Naive thymus-derived CD4-positive, alpha-beta T cell (primary cell): Measurements from ENCODE around the gene AUH. TPM values are rescaled to one million over a fixed set of nuclear protein-coding genes. Genes with fewer than 3 reads are reported as not detected.

Experiments used
- ATAC-seq: fragments of 150-1000 bp; cut with Tn5 transposase; 2 replicates; pipeline ENCODE4 v1.10.0; 2021; ENCODE audit warnings: mild to moderate bottlenecking, moderate library complexity
- CTCF ChIA-PET: fragments of 350-600 bp; sonication (Branson Sonifier 250); formaldehyde crosslinking; loops from one replicate; lab custom pipeline; 2021; ENCODE audit warnings: antibody characterized with exemption; lab: Charles Lee
- POLR2A ChIA-PET: fragments of 350-600 bp; sonication (Branson Sonifier 250); formaldehyde crosslinking; loops from one replicate; lab custom pipeline; 2021; ENCODE audit warnings: antibody characterized with exemption, inconsistent platforms; lab: Charles Lee
- DNase-seq, 9 donors: peaks; one replicate each; pipeline versions ENCODE4 v3.0.0 to v3.0.0-alpha.2; 2020 to 2022; ENCODE audit warnings: mixed read lengths in 1 of 9
- H3K27ac ChIP-seq: one replicate; pipeline ENCODE4 v1.7.0; 2013; ENCODE audit warnings: mild to moderate bottlenecking, low read depth, low read length, moderate library complexity
- H3K27me3 ChIP-seq, 2 donors: one replicate each; pipeline ENCODE4 v1.7.0; 2013; ENCODE audit warnings: low read length in 2 of 2, mild to moderate bottlenecking in 2 of 2, moderate library complexity in 2 of 2; ENCODE audit not compliant: control insufficient read depth in 2 of 2, insufficient read depth in 2 of 2
- H3K36me3 ChIP-seq, 3 experiments: 1 replicate in 2 of 3; 2 replicates in 1 of 3; pipeline ENCODE4 v1.7.0; 2013; ENCODE audit warnings: low read length in 3 of 3, mild to moderate bottlenecking in 3 of 3, moderate library complexity in 1 of 3; ENCODE audit not compliant: insufficient read depth in 3 of 3, control insufficient read depth in 2 of 3
- H3K4me1 ChIP-seq, 2 donors: one replicate each; pipeline ENCODE4 v1.7.0; 2013; ENCODE audit warnings: low read length in 2 of 2, mild to moderate bottlenecking in 2 of 2, moderate library complexity in 1 of 2; ENCODE audit not compliant: control insufficient read depth in 2 of 2, insufficient read depth in 2 of 2
- H3K4me3 ChIP-seq: 2 replicates; pipeline ENCODE4 v1.7.0; 2013; ENCODE audit warnings: mild to moderate bottlenecking, low read length
- H3K9me3 ChIP-seq, 3 experiments: 1 replicate in 2 of 3; 2 replicates in 1 of 3; pipeline ENCODE4 v1.7.0; 2013; ENCODE audit warnings: low read length in 3 of 3; ENCODE audit not compliant: control insufficient read depth in 2 of 3
- H3K27ac Mint-ChIP-seq, 9 donors: one replicate each; pipeline ENCODE4 v1.8.0; 2020 to 2022; ENCODE audit warnings: mixed read lengths in 9 of 9, mild to moderate bottlenecking in 8 of 9, moderate library complexity in 5 of 9, inconsistent platforms in 2 of 9
- H3K27me3 Mint-ChIP-seq, 5 donors: one replicate each; pipeline ENCODE4 v1.8.0; 2021 to 2022; ENCODE audit warnings: mixed read lengths in 5 of 5, mild to moderate bottlenecking in 1 of 5
- H3K36me3 Mint-ChIP-seq, 5 donors: one replicate each; pipeline ENCODE4 v1.8.0; 2020 to 2022; ENCODE audit warnings: mixed read lengths in 5 of 5, mild to moderate bottlenecking in 3 of 5, inconsistent platforms in 1 of 5
- H3K4me1 Mint-ChIP-seq, 7 donors: one replicate each; pipeline ENCODE4 v1.8.0; 2020 to 2022; ENCODE audit warnings: mixed read lengths in 7 of 7, mild to moderate bottlenecking in 3 of 7, inconsistent platforms in 1 of 7
- H3K4me3 Mint-ChIP-seq, 10 donors: one replicate each; pipeline ENCODE4 v1.8.0; 2020 to 2022; ENCODE audit warnings: mild to moderate bottlenecking in 10 of 10, mixed read lengths in 10 of 10, moderate library complexity in 6 of 10, inconsistent platforms in 2 of 10
- H3K9me3 Mint-ChIP-seq, 11 donors: one replicate each; pipeline ENCODE4 v1.8.0; 2020 to 2022; ENCODE audit warnings: mixed read lengths in 11 of 11, mild to moderate bottlenecking in 4 of 11, inconsistent platforms in 1 of 11, moderate library complexity in 1 of 11
- intact Hi-C, 2 donors: fragments of 100-400 bp; cut with micrococcal nuclease; formaldehyde crosslinking; loops; one replicate each; pipeline ENCODE4 v1.15.1; 2023
- polyA plus RNA-seq, 2 donors: library from polyadenylated mRNA; unstranded; fragments of 300-500 nt; fragmentation: Illumina TruSeq; gene quantifications; one replicate each; pipeline ENCODE4 v1.2.3, GENCODE V29; 2021
- total RNA-seq, 6 experiments: library from RNA in 5 of 6; stranded (reverse) in 5 of 6; gene quantifications; 1 replicate in 5 of 6; 2 replicates in 1 of 6; pipeline ENCODE4 v1.2.3 and lab custom pipeline; 2021 to 2026

Gene AUH
- total and polyA plus RNA-seq, 7 experiments from 2014 or later = 11.6 to 30.1 (median 17.8) TPM

DNA sequence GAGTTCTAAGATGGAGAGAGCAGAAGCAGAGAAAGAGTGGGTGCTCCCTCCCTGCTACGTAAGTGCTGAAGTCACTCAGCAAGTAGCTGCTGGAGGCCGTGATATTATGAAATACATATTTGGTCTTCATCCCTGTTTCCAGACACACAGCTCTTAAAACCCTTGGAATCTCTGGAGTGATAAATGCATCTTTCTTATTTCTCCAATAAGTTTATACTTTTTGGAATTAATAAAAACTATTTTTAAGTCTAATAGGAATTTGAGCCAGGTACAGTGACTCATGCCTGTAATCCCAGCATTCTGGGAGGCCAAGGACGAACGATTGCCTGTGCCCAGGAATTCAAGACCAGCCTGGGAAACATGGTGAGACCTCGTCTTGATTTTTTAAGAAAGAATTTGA, 60.6 kb downstream of the AUH start:
- peaks cover 7 to 36% (median 24%) of the 10 kb centered on the region in 5 donors for H3K36me3 Mint-ChIP-seq

DNA sequence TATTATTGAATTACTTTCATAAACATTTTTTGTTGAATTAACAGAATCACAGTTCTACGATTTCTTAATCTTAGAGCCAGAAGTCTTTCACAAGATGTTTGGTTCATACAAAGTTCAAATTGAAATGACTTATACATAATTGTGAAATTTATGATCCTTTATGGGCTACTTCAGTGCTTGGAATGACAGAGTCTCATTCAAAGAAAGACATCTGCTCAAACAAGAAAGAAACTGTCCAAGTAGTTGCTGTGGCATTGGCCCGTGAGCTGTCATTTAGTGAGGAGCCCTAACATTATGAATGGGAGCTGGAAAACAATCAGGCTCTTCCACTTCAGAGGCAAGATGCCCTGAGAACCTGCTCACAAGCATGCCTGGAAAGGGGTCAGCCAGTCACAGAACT, 63.4 kb downstream of the AUH start:
- no peak overlapping the region for H3K27ac ChIP-seq
- no peak overlapping the region for H3K4me3 Mint-ChIP-seq

More for the DNA sequence above, 60.6 kb downstream of the AUH start:
- ATAC-seq (no peak), DNase-seq (no peak)
- Mint-ChIP-seq H3K9me3 (peaks cover 0 to 1% (median 0%) of the 10 kb centered on the region in 11 donors), H3K4me3 (no peak overlapping the region), H3K27ac (no peak overlapping the region), H3K4me1 (peaks cover 4 to 27% (median 10%) of the 10 kb centered on the region in 7 donors), H3K27me3 (no peaks in the 10 kb centered on the region)
- peaks cover 0 to 17% (median 0%) of the 10 kb centered on the region in 3 experiments for H3K36me3 ChIP-seq
- H3K27ac ChIP-seq = no peak overlapping the region
- intact Hi-C loops = no loop called here
- no peak overlapping the region for H3K4me3 ChIP-seq
- POLR2A ChIA-PET = interaction anchor here (0.6 kb wide), 1 partner anchor 1774 kb away, joined by 6 read pairs; no protein-coding TSS in a partner anchor
- H3K4me1 ChIP-seq = no peaks in the 10 kb centered on the region
- CTCF ChIA-PET = no interaction called here
- no peaks in the 10 kb centered on the region for H3K9me3 ChIP-seq
- H3K27me3 ChIP-seq = no peaks in the 10 kb centered on the region

DNA sequence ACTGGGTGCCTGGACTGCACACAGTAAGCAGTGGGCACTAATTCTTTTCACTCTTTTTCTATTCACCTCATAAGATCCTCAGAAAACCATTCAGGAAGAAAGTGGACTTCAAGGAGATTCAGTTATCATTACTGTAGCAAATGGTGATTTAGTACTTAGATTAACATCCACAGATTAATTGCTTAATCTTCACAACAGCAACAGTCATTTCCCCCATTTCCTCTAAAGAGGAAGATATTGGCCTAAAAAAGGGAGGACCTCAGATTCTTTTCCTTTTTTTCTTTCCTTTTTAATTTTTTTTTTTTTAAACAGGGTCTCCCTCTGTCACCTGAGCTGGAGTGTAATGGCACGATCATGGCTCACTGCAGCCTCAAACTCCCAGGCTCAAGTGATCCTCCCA, 64.4 kb downstream of the AUH start:
- no peak overlapping the region for H3K27ac ChIP-seq
- no peak overlapping the region for H3K27ac Mint-ChIP-seq
- DNase-seq (no peak), ATAC-seq (no peak)
- H3K9me3 ChIP-seq = no peaks in the 10 kb centered on the region
- H3K27me3 ChIP-seq = no peaks in the 10 kb centered on the region
- no peak overlapping the region for H3K4me3 ChIP-seq
- H3K27me3 Mint-ChIP-seq = no peaks in the 10 kb centered on the region
- ChIA-PET POLR2A (no interaction called here), CTCF (no interaction called here)
- peaks cover 0 to 46% (median 7%) of the 10 kb centered on the region in 3 experiments for H3K36me3 ChIP-seq
- intact Hi-C loops = no loop called here
- no peak overlapping the region for H3K4me3 Mint-ChIP-seq
- H3K4me1 Mint-ChIP-seq = peaks cover 4 to 12% (median 6%) of the 10 kb centered on the region in 7 donors
- peaks cover 25 to 60% (median 47%) of the 10 kb centered on the region in 5 donors for H3K36me3 Mint-ChIP-seq
- H3K4me1 ChIP-seq = no peaks in the 10 kb centered on the region
- peaks cover 0 to 1% (median 0%) of the 10 kb centered on the region in 11 donors for H3K9me3 Mint-ChIP-seq

More for the DNA sequence above, 63.4 kb downstream of the AUH start:
- Mint-ChIP-seq H3K27me3 (no peaks in the 10 kb centered on the region), H3K36me3 (peaks cover 17 to 50% (median 37%) of the 10 kb centered on the region in 5 donors), H3K27ac (no peak overlapping the region), H3K4me1 (peaks cover 4 to 14% (median 6%) of the 10 kb centered on the region in 7 donors), H3K9me3 (peaks cover 0 to 1% (median 0%) of the 10 kb centered on the region in 11 donors)
- intact Hi-C loops = no loop called here
- no peaks in the 10 kb centered on the region for H3K4me1 ChIP-seq
- H3K9me3 ChIP-seq = no peaks in the 10 kb centered on the region
- ChIA-PET POLR2A (no interaction called here), CTCF (no interaction called here)
- H3K4me3 ChIP-seq = no peak overlapping the region
- ATAC-seq (peak; percentile 57), DNase-seq (no peak)
- no peaks in the 10 kb centered on the region for H3K27me3 ChIP-seq
- H3K36me3 ChIP-seq = peaks cover 0 to 39% (median 7%) of the 10 kb centered on the region in 3 experiments

DNA sequence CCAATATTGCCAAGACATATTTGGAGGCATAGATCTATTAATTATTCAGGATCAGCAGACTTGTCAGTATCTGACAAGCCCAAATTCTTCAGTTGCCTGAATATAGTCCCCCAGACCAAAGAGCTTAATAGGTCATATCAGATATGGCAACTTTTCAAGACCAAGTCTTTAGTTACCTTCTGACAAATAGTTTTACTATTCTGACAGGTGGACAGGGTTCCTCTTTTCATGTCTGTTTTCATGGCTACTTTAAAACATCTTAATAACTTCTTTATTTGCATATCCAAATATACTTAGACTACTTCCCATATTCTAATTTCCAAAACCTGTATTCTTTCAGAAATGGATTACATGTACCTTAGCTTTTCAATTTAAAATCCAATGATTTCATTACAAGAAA, 65.4 kb downstream of the AUH start:
- H3K27me3 Mint-ChIP-seq = no peaks in the 10 kb centered on the region
- peaks cover 25 to 66% (median 51%) of the 10 kb centered on the region in 5 donors for H3K36me3 Mint-ChIP-seq
- peaks cover 4 to 12% (median 6%) of the 10 kb centered on the region in 7 donors for H3K4me1 Mint-ChIP-seq
- H3K4me3 ChIP-seq = no peak overlapping the region
- no peaks in the 10 kb centered on the region for H3K9me3 ChIP-seq
- H3K27ac ChIP-seq = no peak overlapping the region
- ATAC-seq (no peak), DNase-seq (no peak)
- ChIA-PET CTCF (no interaction called here), POLR2A (no interaction called here)
- intact Hi-C loops = no loop called here
- H3K4me1 ChIP-seq = no peaks in the 10 kb centered on the region
- H3K27ac Mint-ChIP-seq = no peak overlapping the region
- no peaks in the 10 kb centered on the region for H3K27me3 ChIP-seq
- H3K4me3 Mint-ChIP-seq = no peak overlapping the region
- peaks cover 0 to 1% (median 0%) of the 10 kb centered on the region in 11 donors for H3K9me3 Mint-ChIP-seq
- peaks cover 0 to 46% (median 7%) of the 10 kb centered on the region in 3 experiments for H3K36me3 ChIP-seq

DNA sequence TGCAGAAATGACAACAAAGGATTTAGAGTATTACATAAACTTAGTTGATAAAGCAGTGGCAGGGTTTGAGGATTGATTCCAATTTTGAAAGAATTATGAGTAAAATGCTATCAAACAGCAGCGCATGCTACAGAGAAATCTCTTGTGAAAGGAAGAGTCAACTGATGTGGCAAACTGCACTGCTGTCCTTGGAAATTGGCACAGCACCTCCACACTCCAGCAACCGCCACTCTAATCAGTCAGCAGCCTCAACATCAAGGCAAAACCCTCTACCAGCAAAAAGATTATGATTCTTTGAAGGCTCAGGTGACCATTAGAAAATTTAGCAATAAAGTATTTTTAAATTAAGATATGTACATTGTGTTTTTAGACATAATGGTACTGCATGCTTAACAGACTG, 66.4 kb downstream of the AUH start:
- H3K27me3 ChIP-seq = no peaks in the 10 kb centered on the region
- H3K4me1 ChIP-seq = no peaks in the 10 kb centered on the region
- no peaks in the 10 kb centered on the region for H3K9me3 ChIP-seq
- H3K27ac ChIP-seq = no peak overlapping the region
- no peaks in the 10 kb centered on the region for H3K27me3 Mint-ChIP-seq
- intact Hi-C loops = no loop called here
- H3K9me3 Mint-ChIP-seq = no peaks in the 10 kb centered on the region
- ATAC-seq = no peak
- H3K36me3 Mint-ChIP-seq = peaks cover 25 to 72% (median 59%) of the 10 kb centered on the region in 5 donors
- H3K36me3 ChIP-seq = peaks cover 0 to 45% (median 7%) of the 10 kb centered on the region in 3 experiments
- H3K4me3 ChIP-seq = no peak overlapping the region
- peaks cover 2 to 8% (median 6%) of the 10 kb centered on the region in 7 donors for H3K4me1 Mint-ChIP-seq
- no peak overlapping the region for H3K4me3 Mint-ChIP-seq
- POLR2A ChIA-PET = no interaction called here
- no peak for DNase-seq
- CTCF ChIA-PET = no interaction called here
- H3K27ac Mint-ChIP-seq = no peak overlapping the region

DNA sequence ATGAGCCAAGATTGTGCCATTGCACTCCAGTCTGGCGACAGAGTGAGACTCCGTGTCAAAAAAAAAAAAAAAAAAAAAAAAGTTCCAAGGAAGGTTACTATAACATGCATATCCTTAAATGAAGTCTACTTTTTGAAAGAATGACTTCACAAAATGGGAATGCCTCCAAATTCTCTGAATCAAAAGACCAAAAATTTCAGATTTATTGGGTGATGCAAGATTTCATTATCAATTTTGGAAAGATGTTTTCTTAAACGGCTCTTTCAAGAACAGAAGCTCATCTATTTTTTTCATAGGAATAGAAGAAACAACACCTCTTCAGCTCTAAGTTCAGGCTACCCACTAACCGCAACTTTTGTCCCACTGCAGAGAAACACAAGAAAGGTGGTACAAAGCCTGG, 69.9 kb downstream of the AUH start:
- Histone ChIP-seq H3K4me3 (no peak overlapping the region), H3K27ac (no peak overlapping the region), H3K36me3 (peaks cover 0 to 36% (median 7%) of the 10 kb centered on the region in 3 experiments), H3K9me3 (no peaks in the 10 kb centered on the region), H3K4me1 (no peaks in the 10 kb centered on the region), H3K27me3 (no peaks in the 10 kb centered on the region)
- CTCF ChIA-PET = no interaction called here
- DNase-seq (no peak), ATAC-seq (no peak)
- Mint-ChIP-seq H3K36me3 (peaks cover 21 to 59% (median 49%) of the 10 kb centered on the region in 5 donors), H3K9me3 (no peaks in the 10 kb centered on the region), H3K27me3 (no peaks in the 10 kb centered on the region), H3K4me3 (no peak overlapping the region), H3K4me1 (peaks cover 0 to 3% (median 0%) of the 10 kb centered on the region in 7 donors), H3K27ac (no peak overlapping the region)
- POLR2A ChIA-PET = no interaction called here
- intact Hi-C loops = no loop called here

DNA sequence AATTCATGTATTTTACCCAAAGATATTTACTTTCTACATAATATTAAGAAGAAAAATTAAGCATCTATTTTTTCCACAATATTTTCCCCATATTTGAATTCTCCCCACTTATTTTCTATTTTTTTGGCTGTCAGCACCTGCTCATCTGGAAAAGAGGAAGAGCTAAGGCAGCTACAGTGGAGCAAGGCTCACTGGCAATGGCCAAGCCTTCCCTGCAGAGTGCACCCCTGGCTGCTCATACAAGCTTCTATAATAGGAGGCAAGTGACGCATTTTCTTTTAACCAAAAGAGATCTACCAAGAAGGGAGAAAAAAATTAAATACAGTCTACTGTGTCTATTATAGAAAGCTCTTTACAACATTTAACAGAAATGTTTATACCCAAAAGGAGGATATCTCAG, 72.5 kb downstream of the AUH start:
- POLR2A ChIA-PET = no interaction called here

More for the DNA sequence above, 72.5 kb downstream of the AUH start:
- Histone ChIP-seq H3K4me1 (no peaks in the 10 kb centered on the region), H3K36me3 (peaks cover 0 to 21% (median 0%) of the 10 kb centered on the region in 3 experiments), H3K4me3 (no peak overlapping the region), H3K27ac (no peak overlapping the region), H3K9me3 (no peaks in the 10 kb centered on the region), H3K27me3 (no peaks in the 10 kb centered on the region)
- CTCF ChIA-PET = no interaction called here
- ATAC-seq = no peak
- Mint-ChIP-seq H3K4me1 (peaks cover 0 to 7% (median 0%) of the 10 kb centered on the region in 7 donors), H3K27ac (no peak overlapping the region), H3K27me3 (no peaks in the 10 kb centered on the region), H3K4me3 (no peak overlapping the region), H3K36me3 (peaks cover 12 to 57% (median 53%) of the 10 kb centered on the region in 5 donors), H3K9me3 (peaks cover 0 to 9% (median 0%) of the 10 kb centered on the region in 11 donors)
- no peak for DNase-seq
- intact Hi-C loops = no loop called here
